HG02642 (cell line): Measurements from ENCODE around the gene RAD51.

Experiments
- ATAC-seq: cut with Tn5 transposase; IDR thresholded peaks from one replicate; pipeline ENCODE4 v1.9.1; 2021; ENCODE audit warnings: mild to moderate bottlenecking; ENCODE audit not compliant: unreplicated experiment, poor library complexity

Gene RAD51

DNA sequence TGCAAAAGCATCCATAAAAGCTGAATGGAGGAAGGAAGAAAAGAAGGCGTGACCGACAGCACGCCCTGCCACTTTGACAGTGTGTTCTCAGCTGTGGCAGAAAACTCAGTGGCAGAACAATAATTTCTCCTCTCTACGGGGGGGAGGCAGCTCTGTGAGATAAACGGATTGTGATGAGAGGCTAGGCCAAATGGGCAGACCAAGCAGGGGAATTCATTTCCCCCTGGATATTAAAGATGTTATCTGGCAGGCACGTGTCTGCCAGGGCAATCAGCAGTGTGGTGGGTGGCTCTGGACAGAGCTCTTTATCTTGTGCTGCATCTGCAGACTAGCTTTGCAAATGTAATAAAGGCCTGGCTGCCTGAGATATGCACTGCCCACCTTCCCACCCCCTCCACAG, 62.0 kb downstream of the RAD51 start:
- no peak for ATAC-seq

DNA sequence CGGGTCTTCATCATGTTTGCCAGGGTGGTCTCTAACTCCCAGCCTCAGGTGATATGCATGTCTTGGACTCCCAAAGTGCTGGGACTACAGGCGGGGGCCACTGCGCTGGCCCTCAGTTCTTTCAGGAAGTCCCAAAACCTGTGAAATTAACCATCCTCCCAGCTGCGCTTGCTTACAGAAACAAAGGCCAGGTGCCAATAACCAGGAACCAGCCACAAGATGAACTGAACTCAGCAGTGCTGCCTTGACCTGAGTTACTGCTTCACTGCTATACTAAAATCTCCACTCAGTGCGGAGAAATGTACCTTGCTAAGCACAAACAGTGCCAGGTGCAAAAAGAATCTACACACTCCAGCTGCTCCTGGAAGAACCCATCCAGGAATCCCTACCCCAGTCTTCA, 65.0 kb downstream of the RAD51 start:
- ATAC-seq, result no peak

DNA sequence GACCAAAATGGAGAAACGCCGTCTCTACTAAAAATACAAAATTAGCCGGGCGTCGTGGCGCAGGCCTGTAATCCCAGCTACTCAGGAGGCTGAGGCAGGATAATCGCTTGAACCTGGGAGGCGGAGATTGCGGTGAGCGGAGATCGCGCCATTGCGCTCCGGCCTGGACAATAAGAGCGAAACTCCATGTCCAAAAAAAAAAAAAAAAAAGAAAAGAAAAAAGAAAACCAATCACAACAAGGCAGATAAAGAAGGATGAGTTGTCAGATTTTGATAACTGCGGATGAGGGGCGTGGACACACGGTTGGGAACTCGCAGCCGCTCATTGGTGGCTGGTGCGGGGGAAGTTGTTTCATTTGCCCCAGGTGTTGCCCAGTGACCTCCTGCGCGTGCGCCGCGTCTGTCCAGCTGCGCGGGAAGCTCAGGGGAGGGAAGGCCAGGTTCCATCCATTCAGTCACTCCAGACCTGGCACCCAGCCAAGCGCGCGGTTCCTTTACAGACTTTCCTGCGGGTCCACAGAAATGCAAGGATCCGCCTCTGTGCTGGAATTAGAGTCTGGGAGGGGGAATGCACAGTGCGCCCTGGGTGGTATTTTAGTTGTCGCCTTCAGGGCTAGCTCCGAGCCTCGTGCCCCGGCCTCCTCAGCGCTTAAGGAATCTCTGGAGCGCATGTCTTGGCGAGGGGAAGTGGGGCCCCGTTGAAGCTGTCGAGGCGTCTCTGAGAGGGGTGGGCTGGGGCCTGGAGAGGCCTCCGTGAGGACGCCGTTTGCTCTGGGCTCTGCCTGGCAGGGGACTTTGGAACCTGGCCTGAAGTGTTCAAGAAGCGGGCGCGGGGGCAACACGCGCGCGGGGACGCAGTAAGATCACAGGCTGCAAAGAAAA, 68.2 kb downstream of the RAD51 start:
- ATAC-seq, result peak; percentile 3

- peak; percentile 58 for ATAC-seq
Measured at GRCh38 chr15:40763801-40764628, 69.0 kb downstream of the RAD51 start, which contains the start of gene GCHFR. TSS of gene GCHFR (plus strand) at chr15:40764068. CDS start at chr15:40764181, 113 bp downstream.

- no peak for ATAC-seq
Measured at GRCh38 chr15:40764629-40765103, 69.7 kb downstream of the RAD51 start.

GRCh38 chr15:40766194-40766815, 71.3 kb downstream of the RAD51 start:
- no peak for ATAC-seq

DNA sequence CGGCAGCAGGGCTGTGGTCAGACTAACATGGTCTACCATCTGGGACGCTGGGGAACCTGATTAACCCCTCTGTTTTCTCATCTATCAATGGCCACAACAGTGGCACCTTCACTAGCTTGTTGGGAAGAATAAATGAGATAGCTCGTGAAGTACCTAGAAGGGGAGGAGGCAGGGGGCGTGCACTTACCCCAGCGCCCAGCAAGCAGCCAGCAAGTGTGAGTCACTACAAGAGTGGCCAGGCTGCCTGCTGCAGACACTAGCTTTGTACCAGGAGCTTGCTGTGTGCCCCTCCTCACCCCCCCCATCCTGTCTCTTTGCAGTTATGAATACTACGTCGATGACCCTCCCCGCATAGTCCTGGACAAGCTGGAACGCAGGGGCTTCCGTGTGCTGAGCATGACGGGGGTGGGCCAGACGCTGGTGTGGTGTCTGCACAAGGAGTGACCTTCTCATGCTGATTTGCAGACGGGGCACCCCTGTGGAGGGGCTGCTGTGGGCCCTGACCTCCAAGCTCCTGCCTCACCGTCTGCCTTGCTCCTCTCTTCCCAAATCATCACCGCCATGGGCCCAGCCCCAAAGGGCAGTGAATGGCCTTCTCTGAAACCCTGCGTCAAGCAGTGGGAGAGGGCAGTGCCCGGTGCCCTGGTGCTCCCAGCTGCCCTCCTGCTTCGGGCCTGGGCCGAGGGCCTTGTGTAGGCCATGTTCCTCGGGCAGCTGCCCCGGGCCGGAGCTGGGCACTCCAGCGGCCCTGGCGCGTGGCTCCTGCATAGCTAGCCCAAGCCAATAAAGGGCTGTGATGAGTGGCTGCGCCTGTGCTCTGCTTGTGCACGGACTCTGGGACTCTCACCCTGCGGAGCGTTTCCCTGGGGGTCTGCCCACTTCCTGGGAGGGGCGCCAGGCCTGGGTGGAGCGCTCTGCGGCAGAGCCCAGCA, 72.2 kb downstream of the RAD51 start:
- no peak for ATAC-seq

DNA sequence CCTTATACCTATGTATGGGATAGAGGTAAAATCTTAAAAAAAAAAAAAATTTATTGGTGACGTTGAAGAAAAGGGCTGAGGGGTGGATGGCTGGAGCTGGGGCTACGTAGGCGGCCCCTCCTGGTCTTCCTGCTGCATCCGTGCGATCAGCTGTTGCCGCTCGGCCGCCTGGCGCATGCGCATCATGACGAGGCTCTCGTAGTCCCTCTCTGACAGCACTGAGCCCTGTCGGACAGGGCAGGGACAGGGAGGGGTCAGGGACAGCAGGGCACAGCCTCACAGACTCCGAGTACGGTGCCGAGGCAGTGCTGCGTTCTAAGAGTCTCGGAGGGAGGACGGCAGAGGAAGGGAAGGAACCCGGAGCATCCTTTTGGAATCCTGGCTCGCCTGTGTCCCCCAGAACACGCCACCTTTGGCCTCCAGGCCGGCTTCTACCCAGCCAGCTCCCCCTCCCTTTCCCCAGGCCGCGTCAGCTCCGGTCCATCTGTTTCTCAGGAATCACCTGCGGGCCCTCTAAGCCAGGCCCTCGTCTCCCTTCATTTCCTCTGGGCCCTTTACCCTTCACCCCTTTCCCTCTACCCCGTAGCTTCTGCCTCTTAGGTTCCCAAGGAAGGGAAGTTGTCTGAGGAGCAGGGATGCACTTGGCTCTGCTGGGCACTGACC, 73.0 kb downstream of the RAD51 start:
- ATAC-seq, result no peak

DNA sequence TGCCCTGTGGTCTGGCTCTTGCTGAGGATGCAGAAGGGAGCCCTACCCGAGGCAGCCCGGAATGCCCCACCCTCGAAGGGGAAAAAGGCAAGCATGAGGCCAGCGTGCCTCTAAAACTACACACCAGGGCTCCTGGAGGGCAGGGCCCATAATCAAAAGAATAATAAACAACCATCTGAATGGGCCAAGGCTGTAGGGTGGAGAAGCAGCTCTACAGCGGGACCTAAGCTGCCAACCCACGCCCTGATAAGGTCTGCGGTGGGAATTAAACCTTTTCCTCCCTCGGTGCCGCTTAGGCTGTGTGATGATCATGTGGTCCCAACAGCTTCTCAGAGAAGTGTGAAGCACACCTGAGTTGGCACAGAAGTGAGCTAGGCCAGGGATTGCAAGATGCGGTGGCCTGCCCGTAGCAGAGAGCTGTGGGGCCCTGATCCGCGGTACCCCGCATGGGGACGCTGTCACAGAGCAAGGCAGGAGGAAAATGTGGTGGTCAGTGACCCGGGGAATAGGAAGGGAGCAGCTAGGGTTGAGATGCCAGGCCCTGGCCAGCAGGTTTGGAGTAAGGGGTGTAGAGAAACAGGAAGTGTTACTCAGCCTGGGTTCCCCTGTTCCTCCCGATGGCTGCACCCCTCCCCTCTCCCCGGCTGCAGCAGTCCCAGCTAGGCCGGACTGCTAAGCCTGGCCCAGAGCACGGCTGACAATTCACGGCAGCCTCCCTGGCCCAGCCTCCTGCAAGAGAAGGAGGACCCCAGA, 73.7 kb downstream of the RAD51 start:
- peak; percentile 6 for ATAC-seq

GRCh38 chr15:40769274-40770146, 74.5 kb downstream of the RAD51 start, which contains the start of gene C15orf62:
TSS of gene C15orf62 (plus strand) at chr15:40769980. CDS start at chr15:40770496, 516 bp downstream.
- ATAC-seq, result peak; percentile 51

DNA sequence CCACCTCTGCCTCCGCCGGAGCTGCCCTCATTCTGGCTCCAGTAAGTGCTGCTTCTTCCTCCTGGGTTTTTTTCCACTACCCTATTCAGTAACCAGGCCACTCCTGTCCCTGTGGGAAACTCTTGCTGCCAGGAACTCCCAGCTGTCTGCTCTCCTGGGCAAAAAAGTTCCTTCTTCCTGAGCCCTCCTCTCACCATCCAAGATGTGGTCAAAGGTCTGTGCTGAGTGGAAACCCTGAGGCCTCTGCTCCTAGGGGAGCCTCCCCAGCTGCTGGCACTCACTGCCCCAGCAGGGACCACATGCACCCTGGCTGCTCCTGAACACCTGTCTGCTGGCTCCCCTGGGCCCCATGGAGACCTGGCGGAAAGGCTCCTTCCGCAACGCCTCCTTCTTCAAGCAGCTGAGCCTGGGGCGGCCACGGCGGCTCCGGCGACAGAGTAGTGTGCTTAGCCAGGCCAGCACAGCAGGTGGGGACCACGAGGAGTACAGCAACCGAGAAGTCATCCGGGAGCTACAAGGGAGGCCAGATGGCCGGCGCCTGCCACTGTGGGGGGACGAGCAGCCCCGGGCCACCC, 75.3 kb downstream of the RAD51 start:
- ATAC-seq, result peak; percentile 7

DNA sequence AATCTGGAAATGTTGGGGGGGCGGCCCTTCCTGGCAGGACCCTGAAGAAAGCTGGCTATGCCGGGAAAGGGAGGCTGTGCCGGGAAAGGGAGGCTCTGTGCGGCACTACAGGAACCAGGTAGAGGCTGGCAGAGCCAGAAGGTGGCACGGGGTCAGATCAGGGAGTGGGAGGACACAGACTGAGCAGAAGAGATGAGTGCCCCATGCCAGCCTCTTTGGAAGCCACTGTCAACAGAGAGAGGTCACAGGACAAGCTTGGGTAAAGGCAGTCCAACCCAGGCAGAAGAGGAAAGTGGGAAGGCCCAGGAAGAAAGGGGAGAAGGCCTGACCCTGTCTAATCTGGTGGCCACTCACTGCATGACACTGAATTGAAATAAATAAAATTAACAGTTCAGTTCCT, 76.3 kb downstream of the RAD51 start:
- ATAC-seq, result no peak

- ATAC-seq, result no peak
Measured at GRCh38 chr15:40772014-40772413, 77.0 kb downstream of the RAD51 start.

DNA sequence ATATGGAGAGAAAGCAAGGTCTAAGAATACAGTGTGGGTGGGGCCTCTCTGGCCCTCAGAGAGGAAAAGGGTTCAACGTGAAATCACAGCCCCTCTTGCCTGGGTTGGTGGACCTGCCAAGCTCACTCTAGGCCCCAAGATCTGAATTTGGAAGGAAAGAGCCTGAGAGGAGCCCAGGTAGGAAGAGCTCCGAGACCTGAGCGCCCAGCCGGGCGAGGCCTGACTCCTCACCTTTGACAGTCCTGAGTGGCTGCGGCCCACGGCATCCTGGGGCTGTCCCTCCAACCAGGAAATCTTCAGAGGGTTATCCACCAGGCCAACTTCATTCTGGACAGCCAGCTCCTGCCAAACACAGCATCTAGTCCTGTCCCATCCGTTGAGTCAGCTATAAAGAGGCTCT, 78.5 kb downstream of the RAD51 start:
- no peak for ATAC-seq

DNA sequence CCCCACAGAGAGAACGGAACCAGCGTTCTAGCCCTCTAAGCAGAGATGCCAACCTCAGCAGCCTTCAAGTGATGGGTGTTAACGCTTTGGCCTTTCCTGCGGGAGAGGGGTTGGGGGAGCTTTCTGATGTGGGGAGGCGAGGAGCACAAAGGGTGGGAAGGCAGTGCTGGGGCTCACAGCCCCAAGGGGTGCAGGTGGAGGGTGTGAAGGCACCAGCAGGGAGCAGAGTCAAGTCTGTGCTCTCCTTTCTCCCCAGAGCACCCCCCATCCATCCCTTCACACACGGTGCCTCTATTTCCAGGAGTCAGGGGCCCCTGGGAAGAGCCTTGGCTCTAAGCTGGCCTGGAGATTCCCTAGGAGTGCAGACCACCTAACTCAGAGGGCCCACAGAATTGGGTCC, 78.9 kb downstream of the RAD51 start:
- no peak for ATAC-seq

DNA sequence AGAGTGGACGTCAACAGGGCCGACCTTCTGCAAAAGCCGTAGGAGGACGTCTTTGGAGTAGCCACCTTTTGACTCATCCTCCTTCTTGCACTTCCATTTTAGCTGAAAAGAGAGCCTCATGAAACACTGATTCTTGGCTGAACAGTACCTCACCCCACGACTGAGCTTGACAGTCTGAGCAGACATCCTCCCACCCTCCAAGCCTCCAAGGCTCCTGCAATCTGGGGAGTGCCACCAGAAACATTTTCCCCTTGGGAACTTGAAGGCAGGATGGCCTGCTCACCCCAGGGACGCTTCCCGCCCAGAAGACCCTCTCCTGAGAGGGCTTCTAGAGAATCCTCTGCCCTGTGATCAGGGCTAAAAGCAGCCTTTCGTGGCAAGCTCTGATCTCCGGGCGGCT, 80.0 kb downstream of the RAD51 start:
- no peak for ATAC-seq
